NOMO-1 treated with dmso at 0.1 percent for 144 hours (cell line): ENCODE measurements around the gene CCAR1.
A peak's percentile ranks its signal among the peaks of the same experiment; 100 is the strongest.
"Not testable (repeated sequence)": the region's sequence is repeated elsewhere in the genome, so short reads cannot be mapped to it uniquely, and the experiment has no call there.

ENCODE experiments used
- DNase-seq: peaks from one replicate; lab custom pipeline; 2025; ENCODE audit not compliant: unreplicated experiment; lab: John Stamatoyannopoulos, UW

The CCAR1 gene, protein sequence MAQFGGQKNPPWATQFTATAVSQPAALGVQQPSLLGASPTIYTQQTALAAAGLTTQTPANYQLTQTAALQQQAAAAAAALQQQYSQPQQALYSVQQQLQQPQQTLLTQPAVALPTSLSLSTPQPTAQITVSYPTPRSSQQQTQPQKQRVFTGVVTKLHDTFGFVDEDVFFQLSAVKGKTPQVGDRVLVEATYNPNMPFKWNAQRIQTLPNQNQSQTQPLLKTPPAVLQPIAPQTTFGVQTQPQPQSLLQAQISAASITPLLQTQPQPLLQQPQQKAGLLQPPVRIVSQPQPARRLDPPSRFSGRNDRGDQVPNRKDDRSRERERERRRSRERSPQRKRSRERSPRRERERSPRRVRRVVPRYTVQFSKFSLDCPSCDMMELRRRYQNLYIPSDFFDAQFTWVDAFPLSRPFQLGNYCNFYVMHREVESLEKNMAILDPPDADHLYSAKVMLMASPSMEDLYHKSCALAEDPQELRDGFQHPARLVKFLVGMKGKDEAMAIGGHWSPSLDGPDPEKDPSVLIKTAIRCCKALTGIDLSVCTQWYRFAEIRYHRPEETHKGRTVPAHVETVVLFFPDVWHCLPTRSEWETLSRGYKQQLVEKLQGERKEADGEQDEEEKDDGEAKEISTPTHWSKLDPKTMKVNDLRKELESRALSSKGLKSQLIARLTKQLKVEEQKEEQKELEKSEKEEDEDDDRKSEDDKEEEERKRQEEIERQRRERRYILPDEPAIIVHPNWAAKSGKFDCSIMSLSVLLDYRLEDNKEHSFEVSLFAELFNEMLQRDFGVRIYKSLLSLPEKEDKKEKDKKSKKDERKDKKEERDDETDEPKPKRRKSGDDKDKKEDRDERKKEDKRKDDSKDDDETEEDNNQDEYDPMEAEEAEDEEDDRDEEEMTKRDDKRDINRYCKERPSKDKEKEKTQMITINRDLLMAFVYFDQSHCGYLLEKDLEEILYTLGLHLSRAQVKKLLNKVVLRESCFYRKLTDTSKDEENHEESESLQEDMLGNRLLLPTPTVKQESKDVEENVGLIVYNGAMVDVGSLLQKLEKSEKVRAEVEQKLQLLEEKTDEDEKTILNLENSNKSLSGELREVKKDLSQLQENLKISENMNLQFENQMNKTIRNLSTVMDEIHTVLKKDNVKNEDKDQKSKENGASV

DNA sequence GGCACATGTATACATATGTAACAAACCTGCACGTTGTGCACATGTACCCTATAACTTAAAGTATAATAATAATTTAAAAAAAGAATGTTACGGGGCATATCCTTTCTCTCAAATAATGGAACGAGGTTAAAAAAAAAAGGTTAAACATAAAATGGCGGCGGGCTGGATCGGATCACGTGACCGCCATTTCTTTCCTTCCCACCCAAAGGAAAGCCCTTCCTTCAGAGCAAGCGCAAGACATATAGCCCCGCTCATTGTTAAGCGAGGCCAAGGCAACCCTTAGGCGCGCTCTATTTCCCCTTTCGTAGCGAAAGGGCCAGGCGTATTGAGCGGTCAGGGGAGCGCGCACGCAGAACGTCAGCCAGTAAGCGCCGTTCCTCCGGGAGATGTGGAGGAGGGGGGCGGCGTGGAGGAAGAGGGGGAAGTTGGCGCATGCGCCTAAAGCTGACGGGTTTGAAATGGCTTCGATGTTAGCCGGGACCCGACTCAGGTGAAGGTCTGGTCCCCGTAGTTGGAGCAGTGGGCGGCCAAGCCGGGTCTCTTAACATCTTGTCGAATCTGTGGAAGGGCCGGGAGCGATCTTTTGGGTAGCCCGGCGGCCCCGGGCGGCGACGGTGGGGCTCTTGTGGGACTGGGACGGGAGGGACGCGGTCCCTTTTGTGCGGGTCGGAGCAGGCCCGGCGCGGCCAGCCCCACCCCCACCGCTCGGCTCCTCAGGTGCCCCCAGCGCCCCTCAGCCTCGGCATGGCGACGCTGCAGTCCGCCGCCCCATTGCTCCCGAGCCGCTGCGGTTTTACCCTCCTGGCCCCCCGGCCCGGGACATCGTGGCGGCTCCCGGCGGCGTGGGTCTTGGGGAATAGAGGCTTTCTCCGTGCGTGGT, at the start of gene CCAR1:
Gene CCAR1 (plus strand): TSS at position 447 of the 880 bp plus-strand sequence. CDS start 1,266 bp downstream, outside the sequence.
- DNase-seq, result peak; percentile 97

DNA sequence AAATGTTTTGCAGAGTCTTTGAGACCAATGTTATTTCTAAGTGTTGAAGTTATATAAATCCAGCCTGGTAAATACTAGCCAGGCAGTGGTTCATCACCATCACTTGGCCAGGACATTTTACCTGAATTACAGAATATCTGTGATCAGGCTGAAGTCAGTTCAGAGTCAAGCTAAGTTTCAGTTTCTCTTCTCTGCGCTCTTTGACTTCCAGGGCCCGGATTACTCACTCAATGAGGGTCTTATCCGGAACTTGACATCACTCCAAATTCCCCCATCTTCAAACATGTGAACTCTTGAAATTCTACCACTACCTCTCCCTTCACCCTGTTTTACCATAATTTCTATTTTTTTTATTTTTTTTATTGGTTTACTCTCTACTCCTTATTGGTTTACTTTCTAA, 36.6 kb upstream of the CCAR1 start:
- DNase-seq, result no peak

DNA sequence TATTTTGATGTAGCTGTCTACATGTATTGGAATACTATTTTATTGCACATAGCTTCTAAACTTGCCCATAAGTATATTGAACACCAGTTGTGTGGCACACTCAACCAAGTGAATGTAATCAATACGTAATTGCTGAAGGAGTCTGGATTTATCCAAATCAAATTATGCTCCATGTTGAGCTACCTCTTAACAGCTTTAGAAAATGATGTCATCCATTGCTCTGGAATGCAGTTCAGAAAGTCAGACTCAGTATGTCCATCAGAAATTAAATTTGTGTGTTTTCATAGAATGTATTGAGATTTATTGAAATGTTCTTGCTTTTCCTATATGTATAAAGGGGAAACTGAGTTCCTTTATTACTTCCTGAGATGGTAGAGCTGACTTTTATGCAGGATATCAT, 25.0 kb upstream of the CCAR1 start:
- no peak for DNase-seq

DNA sequence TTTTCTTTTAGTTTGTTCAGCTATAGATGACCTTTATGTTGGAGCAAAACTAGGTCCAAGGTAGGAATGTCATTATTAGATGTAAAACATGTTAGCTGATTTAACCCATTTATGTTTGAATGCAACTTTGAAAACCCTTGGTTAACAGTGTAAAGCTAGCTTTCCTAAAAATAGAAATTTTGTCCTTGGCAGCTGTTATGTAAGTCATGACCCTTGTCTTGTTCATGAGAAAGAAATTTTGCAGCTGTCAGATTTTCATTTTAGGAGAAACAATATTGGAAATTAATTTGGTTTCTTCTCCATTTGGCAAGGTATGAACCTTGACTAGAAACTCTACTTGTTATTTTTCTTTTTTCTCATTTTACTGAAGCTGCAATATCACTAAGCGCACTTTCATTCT, 23.9 kb upstream of the CCAR1 start:
- DNase-seq, result no peak

DNA sequence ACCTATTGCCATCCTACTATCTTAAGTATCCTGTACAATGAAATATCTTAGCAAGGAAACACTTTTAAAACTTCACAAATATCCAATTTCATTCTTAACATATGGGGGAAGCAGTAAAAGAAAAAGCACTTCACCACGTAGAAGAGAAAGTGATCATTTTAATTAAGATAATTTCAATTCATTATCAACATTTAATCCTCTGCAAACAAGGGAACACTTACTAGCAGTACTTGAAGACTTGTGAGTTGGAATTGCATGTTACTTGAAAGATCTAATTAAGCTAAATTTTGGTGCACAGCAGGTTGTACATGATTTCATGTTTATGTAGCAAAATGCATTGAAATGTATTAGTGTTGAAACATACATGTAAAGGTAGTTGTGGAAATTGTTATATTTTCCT, 20.8 kb upstream of the CCAR1 start:
- no peak for DNase-seq

DNA sequence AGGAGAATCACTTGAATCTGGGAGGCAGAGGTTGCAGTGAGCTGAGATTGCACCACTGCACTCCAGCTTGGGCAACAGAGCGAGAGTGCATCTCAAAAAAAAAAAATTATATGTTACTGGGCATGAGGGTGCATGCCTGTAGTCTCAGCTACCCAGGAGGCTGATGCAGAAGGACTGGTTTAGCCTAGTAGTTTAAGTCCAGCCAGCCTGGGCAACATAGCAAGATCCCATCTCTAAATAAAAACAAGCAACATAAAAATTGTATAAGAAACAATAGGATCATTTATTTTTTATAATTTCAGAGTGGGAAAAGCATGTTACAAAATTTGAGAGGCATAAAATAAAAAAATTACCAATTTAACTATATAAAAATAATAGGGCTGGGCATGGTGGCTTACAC, 15.5 kb upstream of the CCAR1 start:
- DNase-seq, result no peak

DNA sequence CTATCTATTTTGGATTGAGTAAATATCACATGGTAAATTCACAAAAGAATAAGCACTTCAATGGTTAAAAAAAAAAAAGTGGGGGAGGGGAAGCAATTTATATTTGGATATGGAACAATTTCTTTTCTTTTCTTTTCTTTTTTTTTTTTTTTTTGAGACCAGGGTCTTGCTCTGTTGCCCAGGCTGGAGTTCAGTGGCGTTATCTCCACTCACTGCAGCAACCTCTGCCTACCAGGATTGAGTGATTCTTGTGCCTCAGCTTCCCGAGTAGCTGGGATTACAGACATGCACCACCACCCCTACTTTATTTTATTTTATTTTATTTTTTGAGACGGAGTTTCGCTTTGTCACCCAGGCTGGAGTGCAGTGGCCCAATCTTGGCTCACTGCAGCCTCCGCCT, 12.1 kb upstream of the CCAR1 start:
- not testable (repeated sequence) for DNase-seq

DNA sequence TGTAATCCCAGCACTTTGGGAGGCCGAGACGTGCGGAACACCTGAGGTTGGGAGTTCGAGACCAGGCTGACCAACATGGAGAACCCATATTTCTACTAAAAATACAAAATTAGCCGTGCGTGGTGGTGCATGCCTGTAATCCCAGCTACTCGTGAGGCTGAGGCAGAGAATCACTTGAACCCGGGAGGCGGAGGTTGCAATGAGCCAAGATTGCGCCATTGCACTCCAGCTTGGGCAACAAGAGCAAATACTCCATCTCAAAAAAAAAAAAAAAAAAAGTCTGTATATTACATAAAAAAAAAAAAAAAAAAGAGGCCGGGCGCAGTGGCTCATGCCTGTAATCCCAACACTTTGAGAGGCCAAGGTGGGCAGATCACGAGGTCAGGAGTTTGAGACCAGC, 8.0 kb upstream of the CCAR1 start:
- DNase-seq, result not testable (repeated sequence)

DNA sequence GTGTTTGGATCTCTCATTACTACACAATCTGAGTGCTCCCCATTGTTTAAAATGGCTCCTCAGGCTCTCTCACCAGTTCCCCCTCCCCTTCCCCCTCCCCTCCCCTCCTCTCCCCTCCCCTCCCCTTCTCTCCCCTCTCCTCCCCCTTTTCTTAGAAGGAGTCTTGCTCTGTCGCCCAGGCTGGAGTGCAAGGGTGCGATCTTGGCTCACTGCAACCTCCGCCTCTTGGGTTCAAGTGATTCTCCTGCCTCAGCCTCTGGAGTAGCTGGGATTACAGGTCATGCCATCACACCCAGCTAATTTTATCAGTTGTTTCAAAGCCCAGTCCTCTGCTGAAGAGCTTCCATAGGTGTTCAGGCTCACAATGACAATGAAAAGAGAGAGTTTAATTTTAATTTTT, 3.6 kb upstream of the CCAR1 start:
- DNase-seq, result no peak

DNA sequence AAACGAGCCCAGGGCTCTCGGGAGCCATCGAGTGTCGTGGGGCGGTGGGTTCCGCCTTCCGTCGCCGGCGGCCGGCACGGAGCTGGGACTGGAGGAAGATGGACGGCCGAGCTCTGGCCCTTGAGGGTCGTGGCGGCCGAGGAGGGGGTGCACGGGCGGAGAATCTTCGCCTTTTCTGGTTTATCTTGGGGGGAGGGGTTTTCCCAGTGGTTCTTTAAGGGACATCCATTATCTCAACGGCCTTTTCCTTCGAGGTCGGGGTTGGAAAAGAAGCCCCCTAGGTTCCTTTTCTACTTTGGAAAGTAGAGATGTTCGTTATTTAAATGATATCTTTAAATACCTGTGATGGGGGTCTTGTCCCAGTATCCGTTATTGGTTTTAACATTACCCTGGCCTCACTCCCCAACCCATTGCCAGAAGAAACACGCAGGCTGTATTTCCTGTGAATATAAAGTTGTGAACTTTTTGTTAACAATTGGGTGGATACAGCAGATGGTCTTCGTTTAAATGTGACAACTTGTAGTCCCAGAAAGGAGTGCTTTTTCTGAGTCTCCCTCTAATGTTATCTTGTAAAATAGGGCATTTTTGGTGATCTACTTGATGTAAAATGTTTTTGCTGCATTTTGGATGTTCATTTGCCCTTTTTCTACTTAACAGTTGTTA, 765 bp downstream of the CCAR1 start:
- no peak for DNase-seq

DNA sequence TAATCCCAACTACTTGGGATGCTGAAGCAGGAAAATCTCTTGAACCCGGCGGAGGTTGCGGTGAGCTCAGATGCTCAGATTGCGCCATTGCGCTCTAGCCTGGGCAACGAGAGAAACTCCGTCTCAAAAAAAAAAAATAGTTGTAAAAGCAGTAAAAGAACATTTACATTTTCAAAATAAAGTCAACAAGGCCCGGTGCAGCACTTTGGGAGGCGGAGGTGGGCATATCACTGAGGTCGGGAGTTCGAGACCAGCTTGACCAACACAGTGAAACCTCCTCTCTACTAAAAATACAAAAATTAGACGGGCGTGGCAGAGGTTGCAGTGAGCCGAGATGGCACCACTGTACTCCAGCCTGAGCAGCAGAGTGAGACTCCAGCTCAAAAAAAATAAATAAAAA, 4.0 kb downstream of the CCAR1 start:
- DNase-seq, result no peak

DNA sequence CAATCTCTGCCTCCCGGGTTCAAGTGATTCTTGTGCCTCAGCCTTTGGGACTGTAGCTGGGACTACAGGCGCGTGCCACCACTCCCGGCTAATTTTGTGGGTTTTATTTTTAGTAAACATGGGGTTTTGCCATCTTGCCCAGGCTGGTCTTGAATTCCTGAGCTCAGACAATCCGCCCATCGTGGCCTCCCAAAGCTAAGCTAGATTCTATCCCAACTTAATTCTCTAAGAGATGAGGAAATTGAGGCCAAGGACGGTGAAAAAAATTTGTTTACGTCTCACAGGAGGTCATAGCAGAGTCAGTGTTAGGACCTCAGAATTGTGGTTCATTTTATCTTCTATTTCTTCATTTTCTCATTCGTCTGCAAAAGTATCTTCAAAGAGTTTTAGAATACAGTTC, 6.1 kb downstream of the CCAR1 start:
- DNase-seq, result no peak

DNA sequence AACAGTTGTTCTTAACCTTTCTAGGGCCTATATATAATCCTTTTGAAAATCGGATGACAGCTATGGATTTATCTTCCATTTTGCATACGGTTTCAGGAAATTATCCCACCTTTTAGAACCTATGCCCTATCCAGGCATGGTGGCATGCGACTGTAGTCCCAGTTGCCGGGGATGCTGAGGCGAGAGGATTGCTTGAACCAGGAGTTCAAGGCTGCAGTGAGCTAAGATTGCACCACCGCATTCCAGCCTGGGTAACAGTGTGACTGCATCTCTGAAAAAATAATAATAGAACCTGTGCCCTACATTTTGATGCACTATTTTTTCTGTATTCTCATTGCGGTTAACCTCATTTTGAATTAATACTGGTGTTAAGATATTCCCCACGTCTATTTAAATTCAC, 11.6 kb downstream of the CCAR1 start:
- no peak for DNase-seq

DNA sequence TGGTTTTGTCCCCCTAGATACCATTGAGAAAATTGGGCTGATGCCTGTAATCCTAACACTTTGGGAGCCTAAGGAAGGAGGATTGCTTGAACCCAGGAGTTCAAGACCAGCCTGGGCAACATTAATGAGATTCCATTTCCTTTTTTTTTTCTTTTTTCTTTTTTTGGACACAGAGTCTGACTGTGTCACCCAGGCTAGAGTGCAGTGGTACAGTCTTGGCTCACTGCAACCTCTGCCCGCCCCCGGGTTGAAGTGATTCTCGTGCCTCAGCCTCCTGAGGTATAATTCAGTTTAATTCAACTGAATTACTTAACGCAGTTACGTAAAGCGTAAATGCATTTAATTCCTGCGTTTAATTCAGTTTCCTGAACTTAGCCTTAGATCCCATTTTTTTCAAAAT, 13.3 kb downstream of the CCAR1 start:
- DNase-seq, result no peak

DNA sequence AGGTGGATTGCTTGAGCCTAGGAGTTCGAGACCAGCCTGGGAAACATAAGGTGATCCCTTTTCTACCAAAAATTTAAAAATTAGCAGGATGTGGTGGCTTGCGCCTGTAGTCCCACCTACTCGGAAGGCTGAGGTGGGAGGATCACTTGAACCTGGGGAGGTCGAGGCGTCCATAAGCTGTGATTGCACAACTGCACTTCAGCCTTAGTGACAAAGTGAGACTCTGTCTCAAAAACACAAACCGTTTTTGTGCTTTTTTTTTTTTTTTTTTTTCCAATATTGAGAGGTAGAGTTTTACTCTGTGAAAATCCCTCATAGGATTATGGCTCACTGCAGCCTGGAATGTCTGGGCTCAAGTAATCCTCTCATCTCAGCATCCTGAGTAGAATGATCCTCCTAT, 14.1 kb downstream of the CCAR1 start:
- no peak for DNase-seq

DNA sequence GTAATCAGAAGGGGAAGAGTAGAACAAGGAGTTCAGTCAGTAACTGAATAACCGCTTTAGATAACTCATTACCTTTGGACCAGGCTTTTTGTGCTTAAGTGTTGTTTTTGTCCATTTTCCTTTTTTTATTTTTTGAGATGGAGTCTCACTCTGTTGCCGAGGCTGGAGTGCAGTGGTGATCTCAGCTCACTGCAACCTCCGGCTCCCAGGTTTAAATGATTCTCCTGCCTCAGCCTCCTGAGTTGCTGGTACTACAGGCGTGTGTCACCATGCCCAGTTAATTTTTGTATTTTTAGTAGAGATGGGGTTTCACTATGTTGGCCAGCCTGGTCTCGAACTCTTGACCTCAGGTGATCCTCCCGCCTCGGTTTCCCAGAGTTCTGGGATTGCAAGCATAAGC, 14.7 kb downstream of the CCAR1 start:
- not testable (repeated sequence) for DNase-seq

DNA sequence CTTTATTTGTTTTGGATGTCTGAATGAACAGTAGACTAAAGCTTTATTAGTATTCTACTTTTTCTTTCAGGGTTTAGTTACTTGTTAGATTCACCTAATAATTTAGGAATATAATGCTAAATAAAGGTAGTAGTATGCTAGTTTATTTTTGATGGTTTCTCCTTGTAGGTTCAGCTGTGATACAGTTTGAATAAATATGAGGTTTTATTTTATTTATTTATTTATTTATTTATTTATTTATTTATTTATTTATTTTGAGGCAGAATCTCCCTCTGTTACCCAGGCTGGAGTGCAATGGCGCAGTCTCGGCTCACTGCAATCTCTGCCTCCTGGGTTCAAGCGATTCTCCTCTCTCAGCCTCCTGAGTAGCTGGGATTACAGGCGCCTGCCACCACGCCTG, 19.6 kb downstream of the CCAR1 start:
- DNase-seq, result not testable (repeated sequence)

DNA sequence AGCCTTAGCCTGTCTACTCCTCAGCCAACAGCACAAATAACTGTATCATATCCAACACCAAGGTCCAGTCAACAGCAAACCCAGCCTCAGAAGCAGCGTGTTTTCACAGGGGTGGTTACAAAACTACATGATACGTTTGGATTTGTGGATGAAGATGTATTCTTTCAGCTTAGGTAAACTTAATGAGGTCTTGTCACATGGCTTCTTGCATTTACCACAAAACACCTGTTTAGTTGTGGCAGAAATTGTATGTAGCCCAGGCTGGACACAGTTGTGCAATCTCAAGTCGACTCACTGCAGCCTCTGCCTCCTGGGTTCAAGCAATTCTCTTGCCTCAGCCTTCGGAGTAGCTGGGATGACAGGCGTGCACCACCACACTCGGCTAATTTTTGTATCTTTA, 21.4 kb downstream of the CCAR1 start:
- no peak for DNase-seq

DNA sequence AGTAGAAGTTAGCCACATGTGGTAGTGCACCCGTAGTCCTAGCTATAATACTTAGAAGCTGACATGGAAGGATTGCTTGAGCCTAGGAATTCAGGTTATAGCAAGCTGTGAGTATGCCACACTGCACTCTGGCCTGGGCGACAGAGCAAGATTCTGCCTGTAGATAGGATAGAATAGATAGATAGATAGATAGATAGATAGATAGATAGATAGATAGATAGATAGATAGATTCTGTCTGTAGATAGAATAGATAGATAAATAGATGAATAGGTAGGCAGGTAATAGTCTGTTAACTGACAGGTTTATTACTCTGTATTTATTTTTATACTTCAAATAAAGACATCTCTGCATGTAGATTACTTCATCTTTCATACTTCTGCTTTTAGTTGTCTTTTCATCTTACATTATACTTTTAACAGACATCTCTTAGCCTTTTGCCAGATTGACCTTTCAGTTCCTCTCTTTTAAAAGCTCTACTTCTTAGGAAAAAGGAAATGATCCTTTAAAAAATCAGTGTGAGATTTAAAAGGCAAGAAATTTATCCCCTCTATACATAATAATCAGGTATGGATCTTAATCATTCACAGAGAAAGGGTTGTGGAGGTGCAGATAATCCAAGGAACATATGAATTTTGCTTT, 31.8 kb downstream of the CCAR1 start:
- DNase-seq, result no peak

DNA sequence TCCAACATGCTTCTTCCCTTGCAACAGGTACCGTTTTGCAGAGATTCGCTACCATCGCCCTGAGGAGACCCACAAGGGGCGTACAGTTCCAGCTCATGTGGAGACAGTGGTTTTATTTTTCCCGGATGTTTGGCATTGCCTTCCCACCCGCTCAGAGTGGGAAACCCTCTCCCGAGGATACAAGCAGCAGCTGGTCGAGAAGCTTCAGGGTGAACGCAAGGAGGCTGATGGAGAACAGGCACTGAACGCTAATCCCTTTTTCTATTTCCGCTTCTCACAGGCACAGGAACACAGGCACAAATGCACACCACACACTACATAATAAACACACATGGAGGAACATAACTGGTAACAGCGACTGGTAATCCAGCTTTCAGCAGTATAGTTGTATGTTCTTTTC, 35.2 kb downstream of the CCAR1 start:
- DNase-seq, result no peak
